HG02852 (cell line): ENCODE measurements around the gene AP2M1.
"Not testable (repeated sequence)": the region's sequence is repeated elsewhere in the genome, so short reads cannot be mapped to it uniquely, and the experiment has no call there.

Experiments
- ATAC-seq: cut with Tn5 transposase; IDR thresholded peaks from one replicate; pipeline ENCODE4 v1.9.1; 2021; ENCODE audit warnings: mild to moderate bottlenecking, moderate library complexity; ENCODE audit not compliant: unreplicated experiment

Gene AP2M1

GRCh38 chr3:184174646-184175492 lies at the start of gene AP2M1:
Gene AP2M1 (plus strand): TSS chr3:184174855. CDS start chr3:184176994, 2,139 bp downstream.
- peak; percentile 97 for ATAC-seq

DNA sequence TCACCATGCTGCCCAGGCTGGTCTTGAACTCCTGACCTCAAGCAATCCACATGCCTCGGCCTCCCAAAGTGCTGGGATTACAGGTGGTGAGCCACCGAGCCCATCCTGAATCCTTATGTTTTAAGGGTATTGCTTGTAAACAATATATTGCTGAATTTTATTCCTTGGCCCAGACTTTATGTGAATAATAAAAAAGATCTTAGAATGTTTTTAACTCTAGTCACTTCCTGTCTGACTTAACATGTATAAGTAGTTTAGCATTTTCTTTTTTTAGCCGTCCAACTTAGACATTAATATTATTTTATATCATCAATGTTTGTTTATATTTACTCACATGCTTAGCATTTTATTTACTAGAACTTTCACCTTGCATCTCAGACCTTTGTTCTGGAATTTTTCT lies 48.6 kb upstream of the AP2M1 start:
- ATAC-seq: no peak

DNA sequence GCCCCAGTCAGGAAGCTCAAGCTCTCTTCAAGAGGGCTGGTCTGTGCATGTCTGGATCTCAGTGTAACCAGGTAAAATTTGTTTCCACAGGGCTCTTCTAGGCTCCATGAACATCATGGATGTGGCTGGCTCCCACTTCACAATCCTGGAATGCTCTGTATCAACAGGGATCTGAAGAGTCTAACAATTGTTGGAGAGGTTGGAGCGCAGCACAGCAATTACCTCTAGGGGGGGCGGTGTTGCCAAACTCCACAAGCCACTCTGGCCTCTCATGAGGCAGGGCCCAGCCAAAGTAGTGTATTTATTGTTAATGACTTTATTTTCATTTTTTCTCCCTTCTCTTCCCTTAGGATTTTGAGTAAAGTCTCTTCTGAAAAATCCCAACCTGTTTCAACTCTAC lies 45.6 kb upstream of the AP2M1 start:
- ATAC-seq: no peak

DNA sequence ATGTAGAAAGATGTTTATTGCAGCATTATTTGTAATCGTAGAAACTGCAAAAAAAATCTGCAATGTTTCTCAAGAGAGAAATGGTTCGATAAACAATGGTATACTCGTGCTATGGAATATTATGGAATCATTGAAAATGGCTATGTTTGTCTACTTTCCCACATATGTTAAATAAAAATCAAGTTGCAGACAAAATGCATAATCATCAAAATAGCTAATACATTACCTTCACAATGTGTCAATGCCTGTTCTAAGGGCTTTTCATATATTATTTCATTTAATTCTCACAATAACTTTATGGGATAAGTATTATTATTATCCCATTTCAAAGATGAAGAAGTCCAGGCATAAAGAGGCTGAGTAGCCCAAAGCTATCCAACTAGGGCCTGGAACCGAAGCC lies 41.7 kb upstream of the AP2M1 start:
- ATAC-seq: no peak

DNA sequence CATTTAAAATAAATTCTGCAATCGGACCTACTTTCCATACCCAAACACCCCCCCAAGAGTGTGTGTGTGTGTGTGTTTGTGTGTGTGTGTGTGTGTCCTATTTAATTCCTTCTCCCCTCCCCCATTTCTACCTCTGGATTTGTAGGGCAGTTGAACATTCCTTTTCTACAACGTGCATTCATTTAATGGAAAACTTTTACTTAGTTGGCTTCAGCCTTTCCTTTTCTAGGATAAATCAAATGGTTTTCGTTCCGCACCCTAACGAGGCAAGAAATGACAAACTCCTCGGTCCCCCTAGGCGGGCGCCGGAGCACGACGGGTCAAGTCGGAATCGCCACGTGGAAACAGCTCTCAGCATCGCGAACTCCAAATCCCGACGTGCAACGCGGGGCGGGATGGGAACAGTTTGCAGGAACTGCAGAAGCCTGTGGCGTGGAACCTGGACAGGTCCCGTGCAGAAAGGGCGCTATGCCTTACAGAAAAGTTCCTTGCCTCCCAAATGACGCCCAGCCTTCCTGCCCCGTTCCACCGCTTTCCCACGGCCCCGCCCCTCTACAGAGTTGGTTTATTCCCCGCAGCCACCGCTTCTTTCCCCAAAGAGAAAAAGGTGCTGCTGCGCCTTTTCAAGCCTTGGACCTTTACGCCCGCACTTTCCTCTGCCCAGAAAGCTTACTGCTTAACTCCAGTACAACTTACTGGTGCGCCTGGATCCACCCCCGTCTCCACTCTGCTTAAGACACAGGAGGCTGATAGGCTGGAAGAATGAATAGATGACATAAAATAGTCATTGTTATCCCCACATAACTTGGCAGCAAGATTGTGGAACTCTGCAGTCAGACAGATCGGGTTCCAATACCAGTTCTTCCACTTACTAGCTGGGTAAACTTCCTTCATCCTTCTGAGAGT lies 40.6 kb upstream of the AP2M1 start:
- peak; percentile 41 for ATAC-seq

DNA sequence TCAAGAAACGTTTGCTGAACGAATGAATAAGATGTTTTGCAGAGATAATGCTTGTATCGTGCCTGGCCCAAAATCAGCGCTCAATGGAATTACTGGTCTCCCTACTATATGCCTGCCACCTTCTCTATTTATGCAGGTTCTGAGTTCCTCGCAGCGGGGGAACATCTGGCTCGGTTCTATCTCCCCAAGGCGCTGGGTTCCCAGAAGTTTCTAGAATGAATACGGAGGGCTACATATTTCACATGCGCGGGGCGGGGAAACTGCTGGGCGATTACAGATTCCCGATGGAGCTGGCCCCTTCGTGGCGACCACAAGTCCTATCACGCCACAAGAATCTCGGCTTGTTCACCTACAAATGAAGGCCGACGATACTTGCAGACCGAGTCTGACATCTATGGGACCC lies 39.9 kb upstream of the AP2M1 start:
- peak; percentile 16 for ATAC-seq

GRCh38 chr3:184135149-184135910 lies 39.3 kb upstream of the AP2M1 start, which contains the start of gene EIF2B5:
Gene EIF2B5 (plus strand): TSS chr3:184135358. CDS start chr3:184135386, 28 bp downstream.
- peak; percentile 82 for ATAC-seq

- ATAC-seq: no peak
Observed at GRCh38 chr3:184135911-184136260, 38.8 kb upstream of the AP2M1 start.

DNA sequence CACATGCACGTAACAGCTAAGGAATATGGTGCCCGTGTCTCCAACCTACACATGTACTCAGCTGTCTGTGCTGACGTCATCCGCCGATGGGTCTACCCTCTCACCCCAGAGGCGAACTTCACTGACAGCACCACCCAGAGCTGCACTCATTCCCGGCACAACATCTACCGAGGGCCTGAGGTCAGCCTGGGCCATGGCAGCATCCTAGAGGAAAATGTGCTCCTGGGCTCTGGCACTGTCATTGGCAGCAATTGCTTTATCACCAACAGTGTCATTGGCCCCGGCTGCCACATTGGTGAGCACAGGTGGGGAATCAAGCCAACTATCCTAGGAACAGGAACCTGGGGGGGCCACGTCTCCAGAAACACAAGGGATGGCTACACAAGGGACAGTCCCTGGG lies 34.2 kb upstream of the AP2M1 start:
- no peak for ATAC-seq

DNA sequence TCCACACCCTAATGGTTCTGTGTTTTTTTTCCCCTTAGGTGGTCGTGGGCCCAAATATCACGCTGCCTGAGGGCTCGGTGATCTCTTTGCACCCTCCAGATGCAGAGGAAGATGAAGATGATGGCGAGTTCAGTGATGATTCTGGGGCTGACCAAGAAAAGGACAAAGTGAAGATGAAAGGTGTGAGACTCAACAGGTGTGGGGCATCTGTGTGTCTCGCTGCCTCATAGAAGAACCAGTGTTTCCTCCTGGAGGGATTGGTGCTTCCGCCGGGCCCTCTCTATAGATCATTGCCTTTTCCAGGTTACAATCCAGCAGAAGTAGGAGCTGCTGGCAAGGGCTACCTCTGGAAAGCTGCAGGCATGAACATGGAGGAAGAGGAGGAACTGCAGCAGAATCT lies 32.5 kb upstream of the AP2M1 start:
- no peak for ATAC-seq

DNA sequence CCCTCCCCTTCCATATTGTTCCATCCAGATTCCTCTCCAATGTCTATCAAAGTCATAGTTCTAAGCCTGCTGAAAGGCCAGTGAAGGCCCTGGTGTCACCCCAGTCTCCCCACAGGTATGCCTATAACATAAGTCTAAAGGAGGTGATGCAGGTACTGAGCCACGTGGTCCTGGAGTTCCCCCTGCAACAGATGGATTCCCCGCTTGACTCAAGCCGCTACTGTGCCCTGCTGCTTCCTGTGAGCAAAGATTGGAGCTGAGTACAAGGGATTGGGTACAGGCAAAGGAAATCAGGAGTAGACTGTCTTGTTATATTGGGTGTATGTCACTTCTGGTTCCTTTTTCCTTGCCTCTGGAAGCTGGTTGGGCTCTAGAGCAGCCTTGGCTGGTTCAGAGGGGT lies 31.3 kb upstream of the AP2M1 start:
- ATAC-seq: peak; percentile 50

- ATAC-seq: no peak
Observed at GRCh38 chr3:184144505-184144904, 30.1 kb upstream of the AP2M1 start.

- ATAC-seq: no peak
Observed at GRCh38 chr3:184145111-184145524, 29.5 kb upstream of the AP2M1 start.

- no peak for ATAC-seq
Observed at GRCh38 chr3:184145751-184146270, 28.8 kb upstream of the AP2M1 start.

GRCh38 chr3:184148076-184148475 lies 26.6 kb upstream of the AP2M1 start:
- no peak for ATAC-seq

GRCh38 chr3:184149123-184149522 lies 25.5 kb upstream of the AP2M1 start:
- ATAC-seq: no peak

GRCh38 chr3:184149770-184150169 lies 24.9 kb upstream of the AP2M1 start:
- ATAC-seq: not testable (repeated sequence)

DNA sequence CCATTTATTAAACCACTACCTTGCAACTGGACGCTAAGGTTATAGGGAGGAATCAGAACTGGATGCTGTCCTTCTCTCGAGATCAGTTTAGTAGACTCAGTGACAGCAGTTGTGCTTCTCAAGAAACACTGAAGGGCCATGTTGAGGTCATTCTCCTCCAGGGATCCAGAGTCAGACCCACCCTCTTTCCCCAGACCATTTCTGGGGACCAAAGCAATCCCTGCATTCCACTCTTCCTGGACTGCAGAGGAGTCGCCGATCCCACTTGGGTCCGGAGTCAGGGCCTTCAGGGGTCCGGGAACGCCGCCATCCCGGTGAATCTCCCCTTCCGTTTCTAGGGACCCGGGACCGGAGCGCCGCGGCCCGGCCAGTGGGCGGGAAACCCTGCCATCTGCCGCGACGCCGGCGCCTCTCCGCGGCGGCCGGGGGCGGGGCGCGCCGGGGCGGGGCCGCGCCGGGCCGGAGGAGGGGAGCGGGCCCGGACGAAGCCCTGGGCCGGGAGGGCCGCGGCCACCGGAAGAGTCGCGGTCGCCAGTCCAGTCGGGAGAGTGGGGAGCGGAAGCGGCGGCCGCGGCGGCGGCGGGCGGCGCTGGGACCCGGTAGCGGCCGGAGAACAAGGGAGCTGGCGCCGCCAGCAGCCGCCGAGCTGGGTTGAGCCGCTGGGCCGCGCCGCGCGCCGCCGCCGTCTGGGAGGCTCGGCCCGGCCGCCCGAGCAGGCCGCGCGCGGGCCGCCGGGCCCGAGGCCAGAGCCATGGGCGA lies 19.6 kb upstream of the AP2M1 start, which contains the start of gene DVL3:
Gene DVL3, plus strand, starts transcription at position 493 of the 759 bp plus-strand sequence. Its CDS starts 259 bp downstream, at position 752.
- ATAC-seq: peak; percentile 82

GRCh38 chr3:184155644-184156521 lies 18.8 kb upstream of the AP2M1 start:
- ATAC-seq: peak; percentile 31
